IMR-90 (cell line): ENCODE measurements around the gene OLFML1. TPM values are rescaled to one million over a fixed set of nuclear protein-coding genes. Genes with fewer than 3 reads are reported as not detected.

ENCODE experiments used
- ATAC-seq: fragments of 200-7000 bp; cut with Tn5 transposase; 2 replicates; pipeline ENCODE4 v1.9.1; 2020; ENCODE audit warnings: low read depth, mild to moderate bottlenecking, moderate library complexity
- Bru-seq: library from RNA; stranded (reverse); fragments of 400-500 nt; gene quantifications from one replicate; lab custom pipeline; 2021; lab: Mats Ljungman, UMichigan
- BruChase-seq, 2 experiments: library from RNA; stranded (reverse); fragments of 400-500 nt; gene quantifications; one replicate each; lab custom pipeline; 2021; lab: Mats Ljungman, UMichigan
- BruUV-seq: library from RNA; stranded (reverse); fragments of 400-500 nt; replicated peaks from 2 replicates; lab custom pipeline; 2021; lab: Mats Ljungman, UMichigan
- CTCF ChIA-PET: fragments of 300-600 bp; formaldehyde crosslinking; extraction: SDS; loops from one replicate; lab custom pipeline; 2021; ENCODE audit warnings: antibody characterized with exemption; lab: Yijun Ruan, JAX
- POLR2A ChIA-PET: fragments of 300-600 bp; sonication (Branson Sonifier 250); formaldehyde crosslinking; loops from one replicate; lab custom pipeline; 2022; ENCODE audit warnings: antibody characterized with exemption; ENCODE audit not compliant: unreplicated experiment; lab: Charles Lee
- DNase-seq: peaks from one replicate; pipeline ENCODE4 v3.0.0; 2013
- H2AFZ ChIP-seq: replicated peaks from 2 replicates; pipeline ENCODE3; 2013; ENCODE audit warnings: low read length, mild to moderate bottlenecking; ENCODE audit not compliant: poor library complexity
- H2AK5ac ChIP-seq: 2 replicates; pipeline ENCODE4 v1.6.1; 2013; ENCODE audit warnings: low read depth, low read length, inconsistent platforms
- H2AK9ac ChIP-seq: replicated peaks from 2 replicates; pipeline ENCODE3; 2013; ENCODE audit warnings: mild to moderate bottlenecking, low read depth, low read length, moderate library complexity; ENCODE audit not compliant: poor library complexity
- H2BK120ac ChIP-seq: 2 replicates; pipeline ENCODE4 v1.6.1; 2013; ENCODE audit warnings: low read depth, low read length, inconsistent platforms
- H2BK15ac ChIP-seq: 3 replicates; pipeline ENCODE4 v1.6.1; 2013; ENCODE audit warnings: low read depth, low read length, inconsistent platforms
- H2BK20ac ChIP-seq: 2 replicates; pipeline ENCODE4 v1.6.1; 2013; ENCODE audit warnings: low read depth, mild to moderate bottlenecking, inconsistent platforms, low read length, moderate library complexity
- H2BK5ac ChIP-seq: 2 replicates; pipeline ENCODE4 v1.6.1; 2013; ENCODE audit warnings: mild to moderate bottlenecking, low read depth, low read length, inconsistent platforms; ENCODE audit not compliant: poor library complexity, severe bottlenecking
- H3K14ac ChIP-seq: replicated peaks from 2 replicates; pipeline ENCODE4 v1.6.1; 2013; ENCODE audit warnings: low read depth, low read length, inconsistent platforms
- H3K18ac ChIP-seq: 2 replicates; pipeline ENCODE4 v1.6.1; 2013; ENCODE audit warnings: low read depth, low read length, control low read depth
- H3K23ac ChIP-seq: 2 replicates; pipeline ENCODE4 v1.6.1; 2013; ENCODE audit warnings: low read depth, low read length, inconsistent platforms
- H3K27ac ChIP-seq: 2 replicates; pipeline ENCODE4 v1.5.1; 2013; ENCODE audit warnings: mild to moderate bottlenecking, control low read depth, low read length; ENCODE audit not compliant: insufficient read depth
- H3K27me3 ChIP-seq: 2 replicates; pipeline ENCODE4 v1.6.1; 2013; ENCODE audit warnings: low read length; ENCODE audit not compliant: control insufficient read depth, insufficient read depth
- H3K36me3 ChIP-seq: 2 replicates; pipeline ENCODE4 v1.6.1; 2013; ENCODE audit warnings: low read length, mixed read lengths; ENCODE audit not compliant: control insufficient read depth, insufficient read depth
- H3K4ac ChIP-seq: 2 replicates; pipeline ENCODE4 v1.6.1; 2013; ENCODE audit warnings: low read depth, low read length, inconsistent platforms
- H3K4me1 ChIP-seq: 2 replicates; pipeline ENCODE4 v1.6.1; 2013; ENCODE audit warnings: low read length, mixed read lengths; ENCODE audit not compliant: control insufficient read depth, insufficient read depth
- H3K4me2 ChIP-seq: 2 replicates; pipeline ENCODE4 v1.6.1; 2013; ENCODE audit warnings: low read depth, mild to moderate bottlenecking, control low read depth, low read length, moderate library complexity
- H3K4me3 ChIP-seq: 2 replicates; pipeline ENCODE4 v1.5.1; 2013; ENCODE audit warnings: low read depth, mild to moderate bottlenecking, control low read depth, low read length, moderate library complexity; ENCODE audit not compliant: insufficient read depth
- H3K56ac ChIP-seq: 2 replicates; pipeline ENCODE4 v1.6.1; 2013; ENCODE audit warnings: low read length, inconsistent platforms; ENCODE audit not compliant: insufficient read depth; ENCODE audit errors: extremely low read depth
- H3K79me1 ChIP-seq, 2 experiments: 2 replicates each; pipeline ENCODE4 v1.6.1; 2013; ENCODE audit warnings: low read length in 2 of 2, inconsistent platforms in 1 of 2, low read depth in 1 of 2
- H3K9ac ChIP-seq: 2 replicates; pipeline ENCODE4 v1.6.1; 2013; ENCODE audit warnings: low read depth, low read length, control low read depth
- H3K9me1 ChIP-seq: 2 replicates; pipeline ENCODE4 v1.6.1; 2013; ENCODE audit warnings: low read length, inconsistent platforms; ENCODE audit not compliant: insufficient read depth
- H3K9me3 ChIP-seq: 2 replicates; pipeline ENCODE4 v1.6.1; 2013; ENCODE audit warnings: low read length; ENCODE audit not compliant: control insufficient read depth, insufficient read depth
- H4K20me1 ChIP-seq: 2 replicates; pipeline ENCODE4 v1.6.1; 2013; ENCODE audit warnings: low read length, inconsistent platforms; ENCODE audit not compliant: insufficient read depth
- H4K5ac ChIP-seq: 2 replicates; pipeline ENCODE4 v1.6.1; 2013; ENCODE audit warnings: mild to moderate bottlenecking, low read depth, low read length, control low read depth
- H4K8ac ChIP-seq, 2 experiments: 2 replicates each; pipeline ENCODE4 v1.6.1; 2013; ENCODE audit warnings: low read depth in 2 of 2, low read length in 2 of 2, control low read depth in 1 of 2, inconsistent platforms in 1 of 2
- H4K91ac ChIP-seq: 2 replicates; pipeline ENCODE4 v1.6.1; 2013; ENCODE audit warnings: low read depth, low read length, inconsistent platforms; ENCODE audit not compliant: insufficient read depth
- CHD1 ChIP-seq: IDR thresholded peaks from 2 replicates; pipeline ENCODE4 v1.6.1; 2012; ENCODE audit warnings: low read depth, low read length, improper control_type of control experiment
- NFE2L2 ChIP-seq: fragments of 150-350 bp; IDR thresholded peaks from 2 replicates; pipeline ENCODE4 v1.6.1; 2016; ENCODE audit warnings: low read depth, mild to moderate bottlenecking, low read length
- WGBS, 2 experiments: methylation state at CpG; one replicate each; pipeline versions ENCODE4 v1.1.5 to v1.1.7; 2013; ENCODE audit warnings: missing lambda C conversion rate in 2 of 2; ENCODE audit not compliant: insufficient read length in 1 of 2; ENCODE audit errors: extremely low coverage in 2 of 2; 5-methylcytosine and 5-hydroxymethylcytosine counted together
- dilution Hi-C: fragments of 300-500 bp; cut with HindIII; formaldehyde crosslinking; loops from one replicate; pipeline ENCODE4 v1.14.3; 2018; ENCODE audit warnings: low sequenced_read_pairs; ENCODE audit not compliant: unreplicated experiment
- in situ Hi-C: fragments of 300-500 bp; cut with MboI; formaldehyde crosslinking; loops from 3 replicates; pipeline ENCODE4 v1.14.3; 2019; ENCODE audit warnings: low sequenced_read_pairs, inconsistent platforms, mixed read lengths
- intact Hi-C: fragments of 100-400 bp; cut with micrococcal nuclease; formaldehyde crosslinking; loops from 2 replicates; pipeline ENCODE4 v1.10.0; 2022
- long read RNA-seq: library from polyadenylated mRNA; unstranded; transcript quantifications from one replicate; pipeline ENCODE4 v2.0.0, GENCODE V29; 2021; ENCODE audit not compliant: unreplicated experiment
- polyA plus RNA-seq, 3 experiments: library from polyadenylated mRNA; depleted of rRNA; stranded (reverse); fragments of >200 nt; gene quantifications; 2 replicates each; pipeline ENCODE4 v1.2.3, GENCODE V29; 2012; ENCODE audit warnings: low replicate concordance in 1 of 3
- total RNA-seq: library from RNA; depleted of rRNA; stranded (reverse); fragments of >200 nt; gene quantifications from 2 replicates; pipeline ENCODE4 v1.2.3, GENCODE V29; 2012; rRNA removed

Gene OLFML1
- total RNA-seq (0.18 and 0.28 TPM in 2 replicates), polyA plus RNA-seq (2012; rRNA removed) (0.10 and 0.23 TPM in 2 replicates), Bru-seq, nascent RNA (not detected), BruChase-seq, experiment 1, labeled RNA remaining after a 6-hour chase (not detected), BruChase-seq, experiment 2, labeled RNA remaining after a 2-hour chase (percentile 4 among the genes with signal in this experiment)
- polyA plus RNA-seq (2012; cell fraction: cytosol; rRNA removed) = 0.02 and 0.05 TPM in 2 replicates
- 0.06 TPM in 1 of 2 replicates, not detected in the other for polyA plus RNA-seq (2012; cell fraction: nucleus; rRNA removed; ENCODE audit: low replicate concordance)
- long read RNA-seq = 0 reads

DNA sequence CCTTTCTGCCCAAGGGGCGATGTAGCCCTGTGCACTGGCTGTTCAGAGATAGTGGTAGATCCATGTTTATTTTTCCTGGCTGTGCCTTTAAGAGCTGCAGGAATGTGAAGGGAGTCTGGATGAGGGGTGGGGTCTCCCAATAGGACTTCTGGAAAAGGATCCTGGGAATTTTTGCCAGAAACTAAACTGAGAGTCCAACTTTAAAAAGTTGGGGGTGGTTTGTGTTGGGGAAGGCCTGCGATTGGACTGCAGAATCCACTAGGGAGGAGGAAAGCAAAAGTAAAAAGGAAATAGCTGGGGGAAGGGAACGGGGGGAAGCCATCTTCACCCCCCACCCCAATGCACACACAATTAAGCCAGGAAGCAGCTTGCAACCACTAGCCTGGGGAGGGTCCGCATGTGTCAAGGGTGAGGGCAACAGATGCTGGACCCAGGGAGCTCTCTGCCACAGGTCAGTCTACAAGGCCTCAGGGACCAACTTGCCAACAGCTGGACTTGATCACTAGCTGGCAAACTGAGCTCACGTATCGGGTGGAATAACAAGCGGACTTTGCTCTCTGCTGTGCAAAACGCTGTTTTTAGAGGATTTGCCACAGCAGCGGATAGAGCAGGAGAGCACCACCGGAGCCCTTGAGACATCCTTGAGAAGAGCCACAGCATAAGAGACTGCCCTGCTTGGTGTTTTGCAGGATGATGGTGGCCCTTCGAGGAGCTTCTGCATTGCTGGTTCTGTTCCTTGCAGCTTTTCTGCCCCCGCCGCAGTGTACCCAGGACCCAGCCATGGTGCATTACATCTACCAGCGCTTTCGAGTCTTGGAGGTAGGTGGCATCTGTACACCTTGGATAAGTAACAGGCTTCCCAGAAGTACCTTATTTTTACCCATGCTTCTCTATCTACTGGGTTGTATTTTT is at the start of gene OLFML1:
OLFML1 (plus strand) TSS at position 321 of the 912 bp plus-strand sequence; CDS start at position 691, 370 bp downstream.
- no peak within 1 kb of the TSS for H3K14ac ChIP-seq
- H3K18ac ChIP-seq = no peak within 1 kb of the TSS
- no peak within 1 kb of the TSS for H2BK20ac ChIP-seq
- H3K36me3 ChIP-seq = no peaks in the 10 kb centered on the region
- POLR2A ChIA-PET = no interaction called here
- dilution Hi-C loops = no loop called here
- no peak for TF ChIP-seq NFE2L2
- no peak for TF ChIP-seq CHD1
- no peaks in the 10 kb centered on the region for H3K9me1 ChIP-seq
- no peaks in the 10 kb centered on the region for H3K9me3 ChIP-seq
- H4K91ac ChIP-seq = no peak within 1 kb of the TSS
- no peak within 1 kb of the TSS for H2BK15ac ChIP-seq
- in situ Hi-C loops = no loop called here
- 11% methylated on average over 7 of the region's 15 CpGs; no CpG with 5 or more reads in 1 of the 2 experiments for WGBS, 2 experiments
- ATAC-seq (no peak), DNase-seq (no peak)
- H3K79me1 ChIP-seq = no peaks in the 10 kb centered on the region
- no peak within 1 kb of the TSS for H4K8ac ChIP-seq
- H4K5ac ChIP-seq = no peak within 1 kb of the TSS
- BruUV-seq = no TSS peak
- H2BK5ac ChIP-seq = no peak within 1 kb of the TSS
- H3K4ac ChIP-seq = no peak within 1 kb of the TSS
- peaks cover 3% of the 10 kb centered on the region; the same call in 1 of the 2 replicates for H3K27me3 ChIP-seq
- no peak within 1 kb of the TSS for H3K23ac ChIP-seq
- no peak within 1 kb of the TSS for H3K4me3 ChIP-seq
- H2AFZ ChIP-seq = no peak within 1 kb of the TSS
- H4K20me1 ChIP-seq = no peaks in the 10 kb centered on the region
- no peak within 1 kb of the TSS for H2AK9ac ChIP-seq
- no peak within 1 kb of the TSS for H3K27ac ChIP-seq
- H3K4me2 ChIP-seq = no peak within 1 kb of the TSS
- CTCF ChIA-PET = no interaction called here
- no peak within 1 kb of the TSS for H3K9ac ChIP-seq
- H2BK120ac ChIP-seq = no peak within 1 kb of the TSS
- intact Hi-C loops = no loop called here
- no peak within 1 kb of the TSS for H3K56ac ChIP-seq
- no peak within 1 kb of the TSS for H2AK5ac ChIP-seq
- no peaks in the 10 kb centered on the region for H3K4me1 ChIP-seq
